RPMI7951 (cell line): ENCODE results near the gene MAST4. TPM values are rescaled to one million over a fixed set of nuclear protein-coding genes. Genes with fewer than 3 reads are reported as not detected.
A peak's percentile ranks its signal among the peaks of the same experiment; 100 is the strongest.

Source experiments
- DNase-seq: peaks from one replicate; pipeline ENCODE4 v3.0.0-alpha.2; 2012; ENCODE audit warnings: low read depth
- total RNA-seq: library from RNA; depleted of rRNA; stranded (reverse); fragments of >200 nt; shearing (Covaris generic); gene quantifications from 2 replicates; pipeline ENCODE4 v1.2.3, GENCODE V29; 2014; rRNA removed

The MAST4 gene
- total RNA-seq: 2.8 and 4.8 TPM in 2 replicates

DNA sequence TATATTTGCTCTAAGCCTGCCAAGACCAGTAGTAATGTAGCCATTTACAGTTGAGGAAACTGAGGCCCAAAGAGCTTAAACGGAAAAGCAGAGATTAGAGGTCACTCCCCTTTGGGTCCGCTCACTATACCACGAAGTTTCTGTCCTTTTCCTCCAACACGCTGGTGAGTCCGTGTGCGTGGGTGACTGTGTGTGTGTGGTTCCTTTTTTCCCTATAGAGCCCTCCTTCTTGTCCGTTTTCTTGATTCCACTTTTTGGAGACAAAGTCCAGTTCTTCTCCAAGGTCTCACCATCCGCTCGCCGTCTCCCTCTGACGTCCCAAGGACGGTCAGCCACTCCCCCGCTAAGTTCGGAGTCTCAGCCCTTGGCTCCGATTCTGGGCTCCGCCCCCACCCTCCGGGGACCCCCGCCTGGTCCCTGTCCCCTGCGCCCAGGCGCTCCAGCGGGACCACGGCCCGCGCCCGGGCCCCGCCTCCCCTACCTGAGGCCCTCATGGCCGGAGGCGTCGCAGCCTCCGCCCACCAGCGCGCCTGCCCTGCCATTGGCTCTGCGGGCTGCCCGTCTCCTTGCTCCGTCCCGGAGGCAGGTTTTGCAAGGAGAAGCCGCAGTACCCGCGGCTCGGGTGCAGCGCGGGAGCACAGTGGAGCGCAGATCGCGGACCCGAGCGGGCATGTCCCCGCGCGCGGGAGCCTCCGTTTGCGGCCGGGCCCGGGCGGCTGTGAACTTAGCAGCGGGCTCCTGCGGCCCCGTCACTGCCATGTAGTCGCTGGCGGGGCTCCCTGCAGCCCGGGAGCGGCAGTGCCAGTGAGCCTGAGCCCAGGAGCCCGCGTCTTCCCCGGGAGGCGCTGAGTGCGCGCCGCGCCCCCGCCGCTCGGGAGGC, at the start of gene MAST4:
TSS of gene MAST4 (plus strand) at position 638 of the 880 bp plus-strand sequence. CDS start 263 bp downstream, outside the sequence.
- peak; percentile 52 for DNase-seq

GRCh38 chr5:66546541-66546940, 49.7 kb upstream of the MAST4 start:
- DNase-seq: no peak

DNA sequence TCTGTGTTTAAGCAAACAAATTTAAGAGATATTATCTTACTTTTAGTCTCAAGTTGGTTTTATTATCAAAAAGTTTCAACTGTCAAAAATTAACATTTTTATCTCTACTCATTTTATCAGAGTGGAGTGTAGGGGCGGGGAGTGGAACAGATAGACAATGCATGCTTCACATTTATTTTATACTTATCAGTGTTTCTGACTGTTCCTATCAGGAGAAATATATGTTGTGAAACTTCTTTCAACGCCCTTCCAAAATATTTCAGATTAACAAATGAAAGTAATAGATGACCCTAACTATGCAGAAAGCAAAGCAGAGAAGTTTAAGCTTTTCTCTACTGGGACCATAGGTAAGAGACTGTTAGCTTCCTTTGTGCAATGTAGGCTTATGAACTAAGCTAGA, 44.9 kb upstream of the MAST4 start:
- no peak for DNase-seq

- DNase-seq: no peak
Observed at GRCh38 chr5:66551945-66552344, 44.2 kb upstream of the MAST4 start.

DNA sequence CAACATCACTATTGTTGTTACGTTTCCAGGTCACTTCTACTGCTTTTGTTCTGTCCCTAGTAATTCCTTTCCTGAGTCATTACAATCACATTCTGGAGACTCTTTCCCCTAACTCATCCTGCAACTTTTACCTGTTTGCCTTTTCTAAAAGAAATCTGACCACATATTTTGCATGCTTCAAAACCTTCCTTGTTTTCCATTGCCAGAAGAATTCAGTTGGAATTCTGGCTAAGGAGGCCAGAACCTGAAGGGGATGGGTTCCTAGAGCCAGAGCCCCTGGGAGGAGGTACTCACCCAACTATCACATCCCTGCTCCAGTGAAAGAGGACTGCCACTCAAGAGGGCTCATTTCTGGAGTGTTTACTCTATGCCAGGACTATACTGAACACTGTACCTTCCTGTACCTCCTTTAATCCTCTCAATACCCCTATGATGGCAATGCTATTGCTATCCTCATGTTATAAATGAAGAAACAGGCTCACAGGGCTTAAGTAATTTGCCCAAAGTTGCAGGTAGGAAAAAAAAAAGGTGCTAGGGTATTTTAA, 42.8 kb upstream of the MAST4 start:
- no peak for DNase-seq

- peak; percentile 70 for DNase-seq
Observed at GRCh38 chr5:66553916-66554575, 42.1 kb upstream of the MAST4 start.

DNA sequence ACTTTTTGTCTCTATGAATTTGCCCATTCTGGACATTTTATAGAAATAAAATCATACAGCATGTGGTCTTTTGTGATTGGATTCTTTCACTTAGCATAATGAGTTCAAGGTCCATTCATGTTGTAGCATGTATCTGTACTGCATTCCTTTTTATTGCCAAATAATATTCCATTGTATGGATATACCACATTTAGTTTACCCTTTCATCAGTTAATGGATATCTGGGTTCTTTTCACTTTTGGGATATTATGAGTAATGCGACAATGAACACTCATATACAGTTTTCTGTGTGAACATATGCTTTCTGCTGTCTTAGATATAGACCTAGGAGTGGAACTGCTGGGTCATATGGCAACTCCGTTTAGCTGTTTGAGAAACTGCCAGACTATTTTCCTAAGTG, 41.3 kb upstream of the MAST4 start:
- no peak for DNase-seq

GRCh38 chr5:66558560-66558959, 37.6 kb upstream of the MAST4 start:
- no peak for DNase-seq

DNA sequence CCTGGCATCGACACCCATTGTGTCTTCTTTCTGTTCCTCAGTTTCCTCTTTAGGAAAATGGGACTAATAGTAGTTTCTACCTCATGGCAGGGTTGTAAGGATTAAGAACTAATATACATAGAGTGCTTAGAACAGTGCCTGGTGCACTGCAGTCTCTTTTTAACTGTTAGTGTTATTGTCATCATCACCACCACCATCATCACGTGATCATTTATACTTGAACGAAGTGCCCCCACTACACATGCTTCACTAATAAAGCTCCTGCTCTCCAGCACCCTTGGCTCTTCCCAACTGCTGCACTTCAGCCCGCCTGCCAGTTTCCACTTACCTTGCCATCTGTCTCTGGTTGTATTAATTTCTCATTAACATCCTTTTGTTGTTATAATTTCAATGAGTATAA, 35.8 kb upstream of the MAST4 start:
- no peak for DNase-seq

DNA sequence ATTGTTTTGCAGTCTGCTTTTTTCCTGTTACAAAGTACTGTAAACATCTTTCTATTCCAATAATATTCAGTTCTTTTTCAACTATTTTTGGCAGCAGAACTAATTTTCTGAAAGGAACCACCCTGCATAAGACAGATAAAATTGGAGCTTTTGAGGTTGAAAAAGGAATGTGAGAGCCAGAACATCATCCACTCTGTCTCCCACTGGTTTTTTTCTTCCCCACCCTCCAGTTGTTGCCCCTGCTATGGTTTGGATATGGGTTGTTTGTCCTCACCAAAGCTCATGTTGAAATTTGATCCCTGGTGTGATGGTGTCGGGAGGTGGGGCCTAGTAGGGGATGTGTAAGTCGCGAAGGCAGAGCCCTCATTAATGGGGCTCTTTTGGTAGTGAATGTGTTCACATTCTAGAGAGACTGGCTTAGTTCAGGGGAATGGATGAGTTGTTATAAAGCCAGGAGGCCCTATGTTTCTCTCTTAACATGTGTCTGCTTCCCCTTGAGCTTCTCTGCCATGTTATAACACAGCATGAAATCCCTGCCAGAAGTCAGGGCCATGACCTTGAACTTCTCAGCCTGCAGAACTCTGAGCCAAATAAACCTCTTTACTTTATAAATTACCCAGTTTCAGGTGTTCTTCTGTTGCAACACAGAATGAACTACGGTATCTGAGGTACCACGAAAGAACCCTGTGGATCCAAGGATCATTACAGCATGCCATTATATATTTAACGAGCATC, 34.8 kb upstream of the MAST4 start:
- DNase-seq: no peak

GRCh38 chr5:66565878-66566277, 30.3 kb upstream of the MAST4 start:
- DNase-seq: no peak

- DNase-seq: no peak
Observed at GRCh38 chr5:66567474-66567873, 28.7 kb upstream of the MAST4 start.

GRCh38 chr5:66570201-66570600, 26.0 kb upstream of the MAST4 start:
- no peak for DNase-seq

- no peak for DNase-seq
Observed at GRCh38 chr5:66573733-66574132, 22.5 kb upstream of the MAST4 start.

DNA sequence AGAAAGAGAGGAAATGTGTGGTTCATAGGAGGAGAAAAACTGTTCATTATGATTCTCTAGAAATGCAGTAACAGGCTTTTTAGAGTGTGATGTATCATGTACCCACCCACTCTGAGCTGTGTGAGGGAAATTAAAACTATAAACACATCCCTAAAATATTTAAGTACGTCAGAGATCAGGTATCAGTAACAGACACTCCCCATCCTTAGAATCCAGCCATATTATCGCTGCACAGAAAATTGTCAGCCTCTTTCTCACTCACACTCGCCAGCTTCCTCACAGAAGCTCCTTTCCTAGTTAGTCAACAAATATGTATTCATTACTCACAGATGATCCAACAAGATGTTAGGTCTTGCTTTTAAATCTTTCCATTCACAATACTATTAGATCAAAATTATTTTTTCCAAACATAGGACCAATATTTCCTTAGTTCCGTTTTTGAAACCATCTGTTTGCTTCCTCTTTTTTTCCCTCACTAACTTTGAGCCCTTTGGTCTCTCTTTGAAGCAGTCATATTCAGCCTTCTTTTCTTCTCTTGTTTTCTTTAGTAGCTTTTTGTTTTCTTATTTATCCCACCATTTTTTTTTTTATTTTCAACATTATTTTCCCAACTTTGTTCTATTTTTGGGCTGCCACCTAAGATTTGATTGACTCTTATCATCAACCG, 13.6 kb upstream of the MAST4 start:
- DNase-seq: no peak

DNA sequence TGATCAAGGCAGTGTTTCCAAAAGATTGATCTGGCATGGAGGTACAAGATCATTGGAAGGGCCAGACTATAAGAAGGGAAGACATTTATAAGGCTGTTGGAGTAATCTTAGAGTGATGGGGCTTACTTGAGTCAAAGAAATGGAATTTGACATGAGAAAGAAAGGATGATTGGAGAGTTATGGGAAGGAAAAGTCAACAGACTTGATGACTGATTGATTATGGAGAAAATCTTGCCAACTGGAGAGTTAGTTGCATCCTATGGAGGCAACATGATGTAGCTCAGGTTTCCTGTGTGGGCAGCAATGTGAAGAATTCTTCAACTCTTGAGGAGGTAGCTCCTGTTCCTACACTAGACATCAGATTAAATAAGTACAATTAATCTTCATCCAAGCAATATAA, 10.9 kb upstream of the MAST4 start:
- no peak for DNase-seq

DNA sequence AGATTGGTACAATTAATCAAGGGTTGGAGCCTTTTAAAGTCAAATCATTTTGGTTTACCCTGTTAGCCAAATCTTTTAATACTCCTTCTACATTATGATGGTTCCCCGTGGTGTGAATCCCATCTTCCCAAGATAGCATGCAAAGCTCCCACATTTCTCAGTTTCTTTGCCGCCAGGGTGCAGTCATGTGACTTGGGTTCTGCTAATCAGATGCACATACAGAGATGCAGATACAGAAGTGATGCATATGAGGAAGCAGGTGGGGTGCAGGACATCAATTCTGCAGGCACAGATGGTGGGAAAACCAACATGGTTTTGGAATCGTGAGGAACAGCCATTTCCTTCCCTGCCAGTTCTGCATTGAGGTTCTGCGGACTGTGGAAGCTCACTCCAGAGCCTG, 8.4 kb upstream of the MAST4 start:
- no peak for DNase-seq

DNA sequence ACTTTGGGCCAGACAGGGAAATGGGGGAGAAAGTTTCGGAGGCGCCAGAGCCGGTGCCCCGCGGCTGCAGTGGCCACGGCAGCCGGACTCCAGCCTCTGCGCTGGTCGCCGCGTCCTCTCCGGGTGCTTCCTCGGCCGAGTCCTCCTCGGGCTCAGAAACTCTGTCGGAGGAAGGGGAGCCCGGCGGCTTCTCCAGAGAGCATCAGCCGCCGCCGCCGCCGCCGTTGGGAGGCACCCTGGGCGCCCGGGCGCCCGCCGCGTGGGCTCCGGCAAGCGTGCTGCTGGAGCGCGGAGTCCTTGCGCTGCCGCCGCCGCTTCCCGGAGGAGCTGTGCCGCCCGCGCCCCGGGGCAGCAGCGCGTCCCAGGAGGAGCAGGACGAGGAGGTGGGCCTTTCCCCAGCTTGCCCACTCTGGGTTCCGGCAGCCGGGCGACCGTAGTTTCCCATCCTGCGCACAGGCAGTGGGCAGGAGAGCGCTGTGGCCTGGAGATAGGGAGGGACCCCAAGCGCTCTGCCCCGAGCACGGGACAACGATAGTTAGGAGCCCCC, 516 bp downstream of the MAST4 start:
- no peak for DNase-seq

DNA sequence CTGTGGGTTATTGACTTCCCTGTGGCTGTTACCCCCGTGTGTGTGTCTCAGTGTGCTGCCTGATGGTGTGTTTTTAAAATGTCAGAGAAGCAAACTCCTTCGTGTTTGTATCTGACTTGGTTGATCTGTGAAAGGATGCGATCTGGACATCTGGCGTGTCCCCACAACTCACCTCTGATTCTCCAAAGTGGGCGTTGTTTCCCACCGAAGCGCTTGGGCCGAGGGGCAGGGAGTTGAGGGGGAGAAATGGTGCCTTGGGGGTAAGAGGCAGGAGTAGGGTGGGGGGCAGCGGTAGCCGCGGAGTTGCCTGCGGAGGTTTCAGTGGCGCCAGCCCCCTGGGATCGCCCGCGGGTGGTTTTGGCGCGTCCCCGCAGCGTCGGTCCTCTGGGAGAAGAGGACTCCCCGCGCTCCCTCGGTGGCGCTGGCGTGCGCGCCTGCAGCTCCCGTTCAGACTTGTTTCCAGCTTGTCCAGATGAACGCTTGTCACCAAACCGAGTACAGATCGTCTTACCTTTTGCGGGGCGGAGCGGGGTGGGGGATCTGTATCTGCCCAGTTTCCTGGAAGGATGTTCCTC, 1.1 kb downstream of the MAST4 start:
- DNase-seq: no peak

DNA sequence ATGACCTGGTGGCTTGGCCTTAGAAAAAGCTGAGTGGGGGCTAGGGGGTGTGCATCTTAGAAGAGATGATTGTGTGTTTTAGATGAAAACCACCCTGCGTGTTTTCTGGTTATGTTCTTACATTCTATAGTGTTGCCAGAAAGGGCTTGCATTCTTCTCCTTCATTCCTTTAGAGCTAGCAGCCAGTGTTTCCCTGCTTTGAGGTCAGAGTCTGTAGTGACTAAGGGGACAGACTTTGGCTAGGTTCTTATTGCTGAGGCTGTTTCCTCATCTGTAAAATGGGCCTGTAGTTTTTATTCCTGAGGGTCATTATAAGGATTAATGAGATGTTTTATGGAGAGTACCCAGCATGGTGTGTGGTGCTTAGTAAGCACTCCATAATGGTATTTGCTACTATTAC, 6.4 kb downstream of the MAST4 start:
- DNase-seq: no peak

DNA sequence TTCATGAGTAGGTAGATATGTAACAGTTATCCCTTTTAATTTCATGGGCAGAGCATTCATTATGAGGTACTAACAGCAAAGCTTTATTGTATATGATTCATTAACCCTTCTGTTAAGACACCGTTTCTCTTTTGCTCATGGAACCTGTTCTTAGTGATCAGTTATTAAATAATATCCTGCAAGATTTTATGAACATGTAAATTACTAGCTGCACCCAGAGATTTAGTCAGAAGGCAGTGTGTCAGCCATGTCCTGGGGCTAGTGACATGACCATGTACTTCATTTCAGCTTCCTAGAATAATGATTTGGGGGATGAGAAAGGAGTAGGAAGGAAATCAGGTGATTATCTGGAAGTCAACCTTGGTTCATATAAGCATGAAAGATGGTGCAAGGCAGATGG, 7.0 kb downstream of the MAST4 start:
- no peak for DNase-seq
